NCI-H1092 treated with DMSO at 0.1 percent for 48 hours (cell line): ENCODE measurements around the gene HINT3.
"Not testable (repeated sequence)": the region's sequence is repeated elsewhere in the genome, so short reads cannot be mapped to it uniquely, and the experiment has no call there.

Source experiments
- DNase-seq: peaks from one replicate; lab custom pipeline; 2025; lab: John Stamatoyannopoulos, UW

The HINT3 gene

GRCh38 chr6:126002755-126003679 lies 46.4 kb downstream of the HINT3 start:
- no peak for DNase-seq

- no peak for DNase-seq
Observed at GRCh38 chr6:126007800-126008199, 51.2 kb downstream of the HINT3 start.

- no peak for DNase-seq
Observed at GRCh38 chr6:126010040-126010439, 53.5 kb downstream of the HINT3 start.

- DNase-seq, result no peak
Observed at GRCh38 chr6:126015863-126016262, 59.3 kb downstream of the HINT3 start.

GRCh38 chr6:126016591-126016990 lies 60.0 kb downstream of the HINT3 start:
- no peak for DNase-seq

GRCh38 chr6:126017668-126018067 lies 61.1 kb downstream of the HINT3 start:
- DNase-seq, result no peak

GRCh38 chr6:126020305-126021050 lies 63.9 kb downstream of the HINT3 start:
- DNase-seq, result no peak

GRCh38 chr6:126023474-126023873 lies 66.9 kb downstream of the HINT3 start:
- not testable (repeated sequence) for DNase-seq

- DNase-seq, result no peak
Observed at GRCh38 chr6:126026001-126026400, 69.4 kb downstream of the HINT3 start.

- no peak for DNase-seq
Observed at GRCh38 chr6:126027601-126028000, 71.0 kb downstream of the HINT3 start.
